ENCODE results near the gene DRAM2.

Gene DRAM2

GRCh38 chr1:111139324-111139955, 453 bp downstream of the DRAM2 start:
- ATAC-seq (replicated peaks; ENCODE audit: extremely low read depth, poor library complexity, severe bottlenecking): peak; percentile 64
- Mint-ChIP-seq H3K4me1 (peaks cover 45% of the 10 kb centered on the region), H3K36me3 (ENCODE audit: insufficient read depth) (peaks cover 23% of the 10 kb centered on the region), H3K4me3 (peak overlapping the region; percentile 94), H3K27me3 (no peaks in the 10 kb centered on the region), H3K9me3 (no peaks in the 10 kb centered on the region), H3K27ac (ENCODE audit: low read depth) (peak overlapping the region; percentile 97)
- no peak for DNase-seq (ENCODE audit: low spot score in 2 of 2)

GRCh38 chr1:111133866-111134265, 6.0 kb downstream of the DRAM2 start:
- H3K27ac Mint-ChIP-seq (ENCODE audit: low read depth): no peak overlapping the region

GRCh38 chr1:111131693-111132092, 8.2 kb downstream of the DRAM2 start:
- no peaks in the 10 kb centered on the region for H3K9me3 Mint-ChIP-seq
- no peaks in the 10 kb centered on the region for H3K27me3 Mint-ChIP-seq
- H3K4me1 Mint-ChIP-seq: peaks cover 27% of the 10 kb centered on the region
- no peak for DNase-seq (ENCODE audit: low spot score in 2 of 2)
- no peak for ATAC-seq (replicated peaks; ENCODE audit: extremely low read depth, poor library complexity, severe bottlenecking)
- peaks cover 32% of the 10 kb centered on the region for H3K36me3 Mint-ChIP-seq (ENCODE audit: insufficient read depth)
- no peak overlapping the region for H3K4me3 Mint-ChIP-seq
- peak overlapping the region; percentile 42 for H3K27ac Mint-ChIP-seq (ENCODE audit: low read depth)

More at GRCh38 chr1:111133866-111134265, 6.0 kb downstream of the DRAM2 start:
- no peaks in the 10 kb centered on the region for H3K9me3 Mint-ChIP-seq
- H3K4me1 Mint-ChIP-seq: peaks cover 20% of the 10 kb centered on the region
- no peak overlapping the region for H3K4me3 Mint-ChIP-seq
- no peak for ATAC-seq (replicated peaks; ENCODE audit: extremely low read depth, poor library complexity, severe bottlenecking)
- no peaks in the 10 kb centered on the region for H3K27me3 Mint-ChIP-seq
- peaks cover 26% of the 10 kb centered on the region for H3K36me3 Mint-ChIP-seq (ENCODE audit: insufficient read depth)
- no peak for DNase-seq (ENCODE audit: low spot score in 2 of 2)

- peaks cover 22% of the 10 kb centered on the region for H3K4me1 Mint-ChIP-seq
- H3K27me3 Mint-ChIP-seq: no peaks in the 10 kb centered on the region
- H3K36me3 Mint-ChIP-seq (ENCODE audit: insufficient read depth): peaks cover 28% of the 10 kb centered on the region
- no peak for ATAC-seq (replicated peaks; ENCODE audit: extremely low read depth, poor library complexity, severe bottlenecking)
- H3K9me3 Mint-ChIP-seq: no peaks in the 10 kb centered on the region
- no peak overlapping the region for H3K4me3 Mint-ChIP-seq
- peak overlapping the region; percentile 8 for H3K27ac Mint-ChIP-seq (ENCODE audit: low read depth)
- DNase-seq (ENCODE audit: low spot score in 2 of 2): no peak
Measured at GRCh38 chr1:111129376-111129775, 10.5 kb downstream of the DRAM2 start.

GRCh38 chr1:111127923-111128643, 11.8 kb downstream of the DRAM2 start:
- Mint-ChIP-seq H3K36me3 (ENCODE audit: insufficient read depth) (peaks cover 38% of the 10 kb centered on the region), H3K27me3 (no peaks in the 10 kb centered on the region), H3K4me3 (no peak overlapping the region), H3K27ac (ENCODE audit: low read depth) (peak overlapping the region; percentile 51), H3K4me1 (peaks cover 29% of the 10 kb centered on the region), H3K9me3 (no peaks in the 10 kb centered on the region)
- DNase-seq (ENCODE audit: low spot score in 2 of 2): no peak
- ATAC-seq (replicated peaks; ENCODE audit: extremely low read depth, poor library complexity, severe bottlenecking): no peak

GRCh38 chr1:111126354-111126753, 13.5 kb downstream of the DRAM2 start:
- Mint-ChIP-seq H3K36me3 (ENCODE audit: insufficient read depth) (peaks cover 39% of the 10 kb centered on the region), H3K9me3 (no peaks in the 10 kb centered on the region), H3K4me3 (no peak overlapping the region), H3K27ac (ENCODE audit: low read depth) (no peak overlapping the region), H3K4me1 (peaks cover 23% of the 10 kb centered on the region), H3K27me3 (no peaks in the 10 kb centered on the region)
- ATAC-seq (replicated peaks; ENCODE audit: extremely low read depth, poor library complexity, severe bottlenecking): no peak
- no peak for DNase-seq (ENCODE audit: low spot score in 2 of 2)

GRCh38 chr1:111116496-111116895, 23.4 kb downstream of the DRAM2 start:
- no peak for DNase-seq (ENCODE audit: low spot score in 2 of 2)
- H3K4me3 Mint-ChIP-seq: no peak overlapping the region
- H3K4me1 Mint-ChIP-seq: peaks cover 5% of the 10 kb centered on the region
- no peak overlapping the region for H3K27ac Mint-ChIP-seq (ENCODE audit: low read depth)
- ATAC-seq (replicated peaks; ENCODE audit: extremely low read depth, poor library complexity, severe bottlenecking): no peak
- no peaks in the 10 kb centered on the region for H3K27me3 Mint-ChIP-seq
- H3K9me3 Mint-ChIP-seq: no peaks in the 10 kb centered on the region
- H3K36me3 Mint-ChIP-seq (ENCODE audit: insufficient read depth): peaks cover 22% of the 10 kb centered on the region

GRCh38 chr1:111110197-111110899, 29.5 kb downstream of the DRAM2 start:
- H3K4me3 Mint-ChIP-seq: no peak overlapping the region
- H3K27me3 Mint-ChIP-seq: peaks cover 10% of the 10 kb centered on the region
- no peaks in the 10 kb centered on the region for H3K4me1 Mint-ChIP-seq
- H3K27ac Mint-ChIP-seq (ENCODE audit: low read depth): no peak overlapping the region
- H3K36me3 Mint-ChIP-seq (ENCODE audit: insufficient read depth): peaks cover 7% of the 10 kb centered on the region
- DNase-seq (ENCODE audit: low spot score in 2 of 2) (no peak), ATAC-seq (replicated peaks; ENCODE audit: extremely low read depth, poor library complexity, severe bottlenecking) (no peak)
- peaks cover 8% of the 10 kb centered on the region for H3K9me3 Mint-ChIP-seq

GRCh38 chr1:111104981-111105380, 34.9 kb downstream of the DRAM2 start:
- ATAC-seq (replicated peaks; ENCODE audit: extremely low read depth, poor library complexity, severe bottlenecking) (no peak), DNase-seq (ENCODE audit: low spot score in 2 of 2) (no peak)
- Mint-ChIP-seq H3K27ac (ENCODE audit: low read depth) (no peak overlapping the region), H3K9me3 (peaks cover 8% of the 10 kb centered on the region), H3K4me1 (no peaks in the 10 kb centered on the region), H3K27me3 (peaks cover 10% of the 10 kb centered on the region), H3K4me3 (no peak overlapping the region), H3K36me3 (ENCODE audit: insufficient read depth) (no peaks in the 10 kb centered on the region)

- DNase-seq (ENCODE audit: low spot score in 2 of 2) (no peak), ATAC-seq (replicated peaks; ENCODE audit: extremely low read depth, poor library complexity, severe bottlenecking) (no peak)
- Mint-ChIP-seq H3K9me3 (peaks cover 11% of the 10 kb centered on the region), H3K36me3 (ENCODE audit: insufficient read depth) (no peaks in the 10 kb centered on the region), H3K27ac (ENCODE audit: low read depth) (no peak overlapping the region), H3K27me3 (peaks cover 6% of the 10 kb centered on the region), H3K4me3 (no peak overlapping the region), H3K4me1 (no peaks in the 10 kb centered on the region)
Measured at GRCh38 chr1:111101854-111102642, 37.8 kb downstream of the DRAM2 start.

- Mint-ChIP-seq H3K27ac (ENCODE audit: low read depth) (no peak overlapping the region), H3K4me1 (no peaks in the 10 kb centered on the region), H3K27me3 (no peaks in the 10 kb centered on the region), H3K9me3 (peaks cover 11% of the 10 kb centered on the region), H3K4me3 (no peak overlapping the region), H3K36me3 (ENCODE audit: insufficient read depth) (no peaks in the 10 kb centered on the region)
- ATAC-seq (replicated peaks; ENCODE audit: extremely low read depth, poor library complexity, severe bottlenecking): no peak
- DNase-seq (ENCODE audit: low spot score in 2 of 2): no peak
Measured at GRCh38 chr1:111099289-111099688, 40.6 kb downstream of the DRAM2 start.

- no peak for DNase-seq (ENCODE audit: low spot score in 2 of 2)
- Mint-ChIP-seq H3K36me3 (ENCODE audit: insufficient read depth) (no peaks in the 10 kb centered on the region), H3K4me1 (no peaks in the 10 kb centered on the region), H3K27ac (ENCODE audit: low read depth) (no peak overlapping the region), H3K27me3 (peaks cover 8% of the 10 kb centered on the region), H3K4me3 (no peak overlapping the region), H3K9me3 (peaks cover 11% of the 10 kb centered on the region)
- no peak for ATAC-seq (replicated peaks; ENCODE audit: extremely low read depth, poor library complexity, severe bottlenecking)
Measured at GRCh38 chr1:111097356-111098099, 42.4 kb downstream of the DRAM2 start.

Data from central memory CD8-positive, alpha-beta T cell (primary cell).